GM12865 (cell line): ENCODE measurements around the gene SIGLEC9.

Experiments
- DNase-seq: peaks from one replicate; pipeline ENCODE4 v3.0.0; 2010; ENCODE audit warnings: low read depth
- H3K4me3 ChIP-seq: 2 replicates; pipeline ENCODE4 v1.5.1; 2011; ENCODE audit warnings: mild to moderate bottlenecking, low read depth, low read length, control low read depth
- TF ChIP-seq, protein P1 (sequence below): IDR thresholded peaks from 2 replicates; pipeline ENCODE4 v1.5.1; 2011; ENCODE audit warnings: low read length, control low read depth, low read depth, inconsistent platforms; ENCODE audit not compliant: insufficient read depth; ENCODE audit errors: missing control alignments

Gene SIGLEC9

DNA sequence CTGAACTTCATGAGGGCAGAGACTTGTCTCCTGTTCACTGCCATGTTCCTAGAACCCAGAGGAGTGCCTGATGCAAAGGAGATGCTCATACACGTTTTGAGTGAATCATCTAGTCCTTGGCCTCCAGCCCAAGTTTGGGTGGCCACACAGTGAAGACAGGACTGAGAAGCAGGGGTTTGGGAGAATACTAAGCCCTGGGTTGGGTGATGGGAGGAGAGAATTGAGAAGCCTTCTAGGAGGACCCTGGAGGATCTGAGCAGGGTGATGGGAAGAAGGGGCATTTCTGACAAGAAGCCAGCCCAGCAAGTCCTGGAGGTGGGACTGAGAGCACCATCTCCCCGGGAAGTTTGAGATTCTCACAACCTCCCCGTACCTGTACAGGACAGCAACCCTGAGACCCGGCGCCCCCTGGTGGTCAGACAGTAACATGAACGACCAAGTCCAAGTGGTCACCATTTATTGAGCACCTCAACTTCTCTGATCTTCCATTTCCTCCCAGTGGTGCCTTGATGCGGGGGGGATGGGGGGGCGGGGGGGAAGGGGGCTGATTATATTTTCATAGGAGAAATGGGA lies 27.5 kb upstream of the SIGLEC9 start:
- no peak overlapping the region for H3K4me3 ChIP-seq
- DNase-seq = peak; percentile 72
- TF ChIP-seq, protein P1, sequence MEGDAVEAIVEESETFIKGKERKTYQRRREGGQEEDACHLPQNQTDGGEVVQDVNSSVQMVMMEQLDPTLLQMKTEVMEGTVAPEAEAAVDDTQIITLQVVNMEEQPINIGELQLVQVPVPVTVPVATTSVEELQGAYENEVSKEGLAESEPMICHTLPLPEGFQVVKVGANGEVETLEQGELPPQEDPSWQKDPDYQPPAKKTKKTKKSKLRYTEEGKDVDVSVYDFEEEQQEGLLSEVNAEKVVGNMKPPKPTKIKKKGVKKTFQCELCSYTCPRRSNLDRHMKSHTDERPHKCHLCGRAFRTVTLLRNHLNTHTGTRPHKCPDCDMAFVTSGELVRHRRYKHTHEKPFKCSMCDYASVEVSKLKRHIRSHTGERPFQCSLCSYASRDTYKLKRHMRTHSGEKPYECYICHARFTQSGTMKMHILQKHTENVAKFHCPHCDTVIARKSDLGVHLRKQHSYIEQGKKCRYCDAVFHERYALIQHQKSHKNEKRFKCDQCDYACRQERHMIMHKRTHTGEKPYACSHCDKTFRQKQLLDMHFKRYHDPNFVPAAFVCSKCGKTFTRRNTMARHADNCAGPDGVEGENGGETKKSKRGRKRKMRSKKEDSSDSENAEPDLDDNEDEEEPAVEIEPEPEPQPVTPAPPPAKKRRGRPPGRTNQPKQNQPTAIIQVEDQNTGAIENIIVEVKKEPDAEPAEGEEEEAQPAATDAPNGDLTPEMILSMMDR = peak; percentile 75

DNA sequence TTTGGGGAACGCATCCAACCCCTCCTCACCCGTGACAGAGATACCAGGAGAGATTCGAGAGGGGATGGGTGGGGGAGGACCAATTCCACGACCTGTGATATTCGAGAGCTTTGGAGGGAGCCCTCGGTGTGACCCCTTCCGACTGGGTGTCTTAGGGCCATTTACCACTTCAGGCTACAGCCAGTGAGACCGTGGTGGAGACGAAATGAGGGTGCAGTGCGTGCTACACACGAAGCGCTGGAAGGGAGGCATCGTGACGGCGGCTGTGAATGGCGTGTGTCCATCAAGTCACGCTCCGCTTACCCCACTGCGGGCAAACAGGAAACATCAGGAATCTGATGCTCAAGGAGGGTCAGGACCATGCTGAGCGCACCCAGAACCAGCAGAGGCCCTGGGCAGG lies 26.9 kb upstream of the SIGLEC9 start:
- no peak for DNase-seq
- H3K4me3 ChIP-seq = no peak overlapping the region
- TF ChIP-seq, protein P1 = no peak

DNA sequence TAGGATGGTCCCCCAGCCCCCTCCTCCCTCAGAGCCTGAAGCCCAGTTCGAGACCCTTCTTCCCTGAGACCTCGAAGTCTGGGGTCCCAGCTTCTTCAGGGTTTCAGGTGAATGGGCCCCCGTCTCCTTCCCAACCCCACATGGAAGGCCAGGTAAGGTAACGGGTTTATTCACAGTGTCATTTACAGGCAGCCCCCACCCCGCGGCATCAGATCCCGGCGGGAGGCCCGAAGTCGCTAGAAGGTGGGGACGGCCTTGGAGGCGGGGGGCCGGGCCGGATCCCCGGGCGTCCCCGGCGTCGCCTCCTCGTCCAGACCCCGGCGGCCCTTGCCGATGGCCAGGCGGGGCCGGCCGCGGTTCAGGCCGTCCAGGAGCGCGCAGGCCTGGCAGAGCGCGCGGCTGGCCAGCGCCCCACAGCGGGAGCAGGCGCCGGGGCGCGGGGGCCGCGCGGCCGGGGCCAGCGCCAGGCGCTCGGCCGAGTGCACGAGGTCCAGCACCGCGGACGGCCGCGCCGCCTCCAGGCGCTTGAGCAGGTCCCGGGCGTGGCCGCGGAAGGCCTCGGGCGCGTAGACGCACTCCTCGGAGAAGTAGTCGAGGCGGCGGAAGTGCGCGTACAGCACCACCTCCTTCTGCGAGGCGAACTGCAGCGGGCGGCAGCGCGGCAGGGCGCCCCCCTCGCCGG lies 26.2 kb upstream of the SIGLEC9 start:
- DNase-seq = no peak
- no peak overlapping the region for H3K4me3 ChIP-seq
- TF ChIP-seq, protein P1 = no peak

DNA sequence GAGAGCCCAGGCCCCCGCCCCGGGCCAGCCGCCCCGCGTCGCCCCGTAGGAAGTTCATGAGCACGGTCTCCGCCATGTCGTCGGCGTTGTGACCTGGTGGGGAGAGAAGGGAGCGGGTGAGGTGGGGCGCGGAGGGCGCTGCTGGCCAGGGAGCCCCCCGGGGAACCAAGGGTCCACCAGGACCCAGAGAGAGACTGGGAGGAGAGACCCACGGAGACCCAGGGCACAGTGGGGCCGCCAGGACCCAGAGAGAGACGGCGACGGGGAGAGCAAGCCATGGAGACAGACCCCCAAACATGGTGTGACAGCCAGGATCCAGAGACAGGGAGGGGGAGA lies 25.7 kb upstream of the SIGLEC9 start:
- TF ChIP-seq, protein P1 = no peak
- no peak for DNase-seq
- no peak overlapping the region for H3K4me3 ChIP-seq

DNA sequence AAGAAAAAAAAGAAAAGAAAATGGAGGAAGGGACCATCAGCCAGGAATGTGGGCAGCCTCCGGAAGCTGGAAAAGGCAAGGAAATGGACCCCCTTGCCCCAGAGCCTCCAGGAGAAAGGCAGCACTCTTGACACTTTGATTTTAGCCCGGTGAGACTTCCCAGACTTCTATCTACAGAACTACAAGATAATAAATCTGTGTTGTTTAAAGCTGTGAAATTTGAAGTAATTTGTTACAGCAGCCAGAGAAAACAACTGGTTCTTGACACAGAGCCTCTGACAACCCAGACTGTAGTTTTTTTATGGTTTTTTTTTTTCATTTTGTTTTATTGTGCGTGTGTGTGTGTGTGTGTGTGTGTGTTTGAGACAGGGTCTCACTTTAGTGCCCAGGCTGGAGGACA lies 24.1 kb upstream of the SIGLEC9 start:
- no peak for DNase-seq
- no peak overlapping the region for H3K4me3 ChIP-seq
- TF ChIP-seq, protein P1 = no peak

DNA sequence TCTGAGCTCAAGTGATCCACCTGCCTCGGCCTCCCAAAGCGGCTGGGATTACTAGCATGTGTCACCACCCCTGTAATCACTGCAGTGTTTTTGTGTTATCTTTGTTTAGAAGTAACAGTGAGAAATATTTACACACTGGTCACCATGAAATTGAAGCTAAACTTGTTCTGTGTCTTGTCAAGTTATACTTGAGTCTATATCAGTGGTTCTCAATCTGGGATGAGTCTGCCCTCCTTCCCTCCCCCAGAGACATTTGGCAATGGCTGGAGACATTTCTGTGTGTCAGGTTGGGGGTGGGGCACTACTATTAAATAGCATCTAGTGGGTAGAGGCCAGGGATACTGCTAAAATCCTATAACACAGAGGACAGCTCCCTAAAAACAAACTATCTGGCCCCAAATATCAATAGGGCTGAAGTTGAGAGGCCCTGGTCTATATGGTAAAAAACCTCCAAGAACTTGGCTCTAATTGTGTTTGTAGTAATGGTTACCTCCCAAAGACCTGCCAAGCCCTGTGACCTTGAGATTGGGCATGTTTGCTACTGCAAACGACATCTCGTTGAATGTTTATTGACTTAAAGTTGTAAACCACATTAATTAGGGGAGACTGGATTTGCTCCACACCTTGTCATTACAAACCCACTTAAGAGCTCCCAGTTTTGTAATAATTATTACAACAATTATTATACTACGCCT lies 23.4 kb upstream of the SIGLEC9 start:
- DNase-seq = no peak
- TF ChIP-seq, protein P1 = no peak
- H3K4me3 ChIP-seq = no peak overlapping the region
